B cell (primary cell): ENCODE results near the gene FMNL2.

Experiments
- EZH2 ChIP-seq: IDR thresholded peaks from 2 replicates; pipeline ENCODE4 v1.6.1; 2012; ENCODE audit warnings: borderline replicate concordance, low read depth, mild to moderate bottlenecking, moderate library complexity, low read length; ENCODE audit not compliant: insufficient read depth, poor library complexity, severe bottlenecking
- TF ChIP-seq, protein P1 (sequence below): fragments of 200-600 bp; IDR thresholded peaks from one replicate; pipeline ENCODE4 v1.8.0; 2022; ENCODE audit warnings: antibody characterized with exemption, mild to moderate bottlenecking

DNA sequence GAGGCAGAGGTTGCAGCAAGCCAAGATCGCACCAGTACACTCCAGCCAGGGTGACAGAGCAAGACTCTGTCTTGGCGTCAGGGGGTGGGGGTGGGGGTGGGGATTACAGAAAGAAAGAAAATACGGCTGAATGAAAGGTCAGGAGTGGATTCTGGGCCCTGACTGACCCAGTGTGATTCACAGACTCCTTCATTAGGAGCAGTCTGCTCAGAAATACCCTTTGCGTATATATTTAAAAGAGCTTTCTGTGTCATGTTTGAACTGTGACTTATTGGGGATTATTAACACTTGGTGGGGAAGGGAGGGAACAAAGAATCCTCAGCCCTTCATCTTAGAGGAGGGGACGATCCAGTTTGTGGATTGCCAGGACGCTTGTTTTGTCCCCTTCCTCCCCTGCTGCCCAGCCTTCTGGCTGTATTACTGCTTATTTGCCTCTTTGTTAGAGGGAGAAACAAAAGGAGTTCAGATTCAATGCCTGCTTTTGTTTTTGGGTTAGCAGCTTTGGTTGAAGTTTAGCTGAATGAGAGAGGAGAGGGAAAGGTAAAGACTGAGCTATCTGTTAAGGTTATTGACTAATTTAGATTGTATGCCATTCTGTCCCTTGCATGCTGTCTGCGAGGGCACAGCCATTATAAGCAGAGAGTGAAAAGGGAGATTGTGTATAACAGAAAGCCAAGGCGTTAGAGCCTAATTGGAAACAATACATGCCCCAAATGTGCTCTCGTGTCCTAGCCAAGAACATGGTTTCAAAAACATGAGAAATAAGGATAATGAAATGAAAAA is 118.3 kb downstream of the FMNL2 start:
- TF ChIP-seq EZH2: no peak
- TF ChIP-seq, protein P1, sequence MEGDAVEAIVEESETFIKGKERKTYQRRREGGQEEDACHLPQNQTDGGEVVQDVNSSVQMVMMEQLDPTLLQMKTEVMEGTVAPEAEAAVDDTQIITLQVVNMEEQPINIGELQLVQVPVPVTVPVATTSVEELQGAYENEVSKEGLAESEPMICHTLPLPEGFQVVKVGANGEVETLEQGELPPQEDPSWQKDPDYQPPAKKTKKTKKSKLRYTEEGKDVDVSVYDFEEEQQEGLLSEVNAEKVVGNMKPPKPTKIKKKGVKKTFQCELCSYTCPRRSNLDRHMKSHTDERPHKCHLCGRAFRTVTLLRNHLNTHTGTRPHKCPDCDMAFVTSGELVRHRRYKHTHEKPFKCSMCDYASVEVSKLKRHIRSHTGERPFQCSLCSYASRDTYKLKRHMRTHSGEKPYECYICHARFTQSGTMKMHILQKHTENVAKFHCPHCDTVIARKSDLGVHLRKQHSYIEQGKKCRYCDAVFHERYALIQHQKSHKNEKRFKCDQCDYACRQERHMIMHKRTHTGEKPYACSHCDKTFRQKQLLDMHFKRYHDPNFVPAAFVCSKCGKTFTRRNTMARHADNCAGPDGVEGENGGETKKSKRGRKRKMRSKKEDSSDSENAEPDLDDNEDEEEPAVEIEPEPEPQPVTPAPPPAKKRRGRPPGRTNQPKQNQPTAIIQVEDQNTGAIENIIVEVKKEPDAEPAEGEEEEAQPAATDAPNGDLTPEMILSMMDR: no peak
